ENCODE data around the gene MAGI2. TPM values are rescaled to one million over a fixed set of nuclear protein-coding genes. Genes with fewer than 3 reads are reported as not detected.

The MAGI2 gene
- total and polyA plus RNA-seq, 2 donors (not counting 3 experiments of a cell fraction or from before 2014, with no cell fraction given), result 0.28 to 6.0 TPM

GRCh38 chr7:78307892-78308291, 1145.6 kb downstream of the MAGI2 start:
- no peak overlapping the region for H3K9ac ChIP-seq (replicated peaks; ENCODE audit: extremely low read depth, insufficient read depth, low read length)
- dilution Hi-C loops (cut with MboI; ENCODE audit: extremely low pct_ligation_motif_present, low sequenced_read_pairs), result no loop called here
- H3K27me3 ChIP-seq (ENCODE audit: control insufficient read depth in 2 of 2, insufficient read depth in 2 of 2, low read length in 2 of 2), result no peaks in the 10 kb centered on the region
- POLR2A ChIA-PET, result no interaction called here
- no TSS peak for BruUV-seq (replicated peaks)
- no peak overlapping the region for H3K4me3 ChIP-seq (replicated peaks in 1 of 3; ENCODE audit: insufficient read depth in 1 of 3, low read depth in 1 of 3, low read length in 3 of 3)
- intact Hi-C loops (cut with micrococcal nuclease), result no loop called here
- no peaks in the 10 kb centered on the region for H3K9me1 ChIP-seq (replicated peaks; ENCODE audit: control insufficient read depth, extremely low read depth, insufficient read depth, low read length)
- H3K4me1 ChIP-seq (ENCODE audit: control insufficient read depth, extremely low read depth, insufficient read depth, low read length), result no peaks in the 10 kb centered on the region
- no peak for FAIRE-seq
- CTCF ChIA-PET, result no interaction called here
- TF ChIP-seq POLR2A (IDR thresholded peaks at IDR 0.05; ENCODE audit: low read depth, low read length), result no peak
- no peak for TF ChIP-seq GATA2 (IDR thresholded peaks at IDR 0.05; ENCODE audit: insufficient read depth, insufficient read length, low read depth, low read length)
- no peak for TF ChIP-seq CTCF (IDR thresholded peaks at IDR 0.05; ENCODE audit: extremely low read depth in 1 of 2, insufficient read depth in 1 of 2, low read depth in 1 of 2, low read length in 2 of 2)
- TF ChIP-seq MAX (IDR thresholded peaks at IDR 0.05; ENCODE audit: insufficient read depth, insufficient read length), result no peak
- TF ChIP-seq FOS (IDR thresholded peaks at IDR 0.05; ENCODE audit: borderline replicate concordance, insufficient read depth, low read length), result no peak
- no peak for TF ChIP-seq MYC (IDR thresholded peaks at IDR 0.05; ENCODE audit: low read depth, low read length)
- no peak for TF ChIP-seq EZH2 (IDR thresholded peaks at IDR 0.05; ENCODE audit: borderline replicate concordance, low read depth, low read length, severe bottlenecking)
- no peak for TF ChIP-seq JUN (IDR thresholded peaks at IDR 0.05; ENCODE audit: borderline replicate concordance, insufficient read depth, insufficient read length, low read depth)
- TF ChIP-seq POLR2AphosphoS5 (IDR thresholded peaks at IDR 0.05; ENCODE audit: insufficient read depth, low read depth, low read length), result no peak
- H3K4me2 ChIP-seq (ENCODE audit: insufficient read depth, low read length), result no peak overlapping the region
- no peaks in the 10 kb centered on the region for H4K20me1 ChIP-seq (replicated peaks; ENCODE audit: control insufficient read depth, extremely low read depth, insufficient read depth, low read length)
- H3K9me3 ChIP-seq (replicated peaks; ENCODE audit: control insufficient read depth, insufficient read depth, low read length), result no peaks in the 10 kb centered on the region
- no peak for DNase-seq (ENCODE audit: low read depth, low spot score)
- H3K79me2 ChIP-seq (ENCODE audit: control insufficient read depth, insufficient read depth, low read length), result no peaks in the 10 kb centered on the region
- H2AFZ ChIP-seq (ENCODE audit: low read depth, low read length), result no peak overlapping the region
- no peaks in the 10 kb centered on the region for H3K36me3 ChIP-seq (ENCODE audit: control insufficient read depth in 2 of 2, extremely low read depth in 1 of 2, insufficient read depth in 2 of 2, low read length in 2 of 2)
- H3K27ac ChIP-seq (ENCODE audit: insufficient read depth, low read depth, low read length), result no peak overlapping the region
